ENCODE data around the gene ROR1. TPM values are rescaled to one million over a fixed set of nuclear protein-coding genes. Genes with fewer than 3 reads are reported as not detected.

ROR1 gene
- total and polyA plus RNA-seq, 2 donors (not counting 3 experiments of a cell fraction or from before 2014, with no cell fraction given): 2.6 to 3.5 TPM

DNA sequence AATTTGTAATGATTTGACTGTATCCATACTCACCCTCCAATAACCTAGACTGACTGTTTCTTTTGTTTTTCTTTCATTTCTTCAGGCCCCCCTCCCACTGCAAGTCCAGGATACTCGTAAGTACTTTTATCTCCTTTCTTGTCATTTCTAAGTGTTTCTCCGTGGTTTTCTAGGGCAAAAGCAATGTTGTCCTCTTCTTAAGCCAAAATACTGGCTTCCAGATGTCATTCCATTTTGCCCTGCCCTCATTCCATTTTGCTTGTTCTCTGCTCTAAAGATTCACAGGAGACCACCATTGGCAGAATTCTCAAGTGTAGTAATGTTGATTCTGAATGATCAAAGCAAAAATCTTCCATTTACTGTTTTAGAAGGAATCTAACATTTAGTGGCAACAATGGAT lies 276.8 kb downstream of the ROR1 start:
- Histone ChIP-seq H3K4me3 (replicated peaks in 1 of 3; ENCODE audit: insufficient read depth in 1 of 3, low read depth in 1 of 3, low read length in 3 of 3) (no peak overlapping the region), H3K9me1 (replicated peaks; ENCODE audit: control insufficient read depth, extremely low read depth, insufficient read depth, low read length) (no peaks in the 10 kb centered on the region), H4K20me1 (replicated peaks; ENCODE audit: control insufficient read depth, extremely low read depth, insufficient read depth, low read length) (no peaks in the 10 kb centered on the region), H3K4me1 (ENCODE audit: control insufficient read depth, extremely low read depth, insufficient read depth, low read length) (no peaks in the 10 kb centered on the region), H3K79me2 (ENCODE audit: control insufficient read depth, insufficient read depth, low read length) (no peaks in the 10 kb centered on the region), H2AFZ (ENCODE audit: low read depth, low read length) (no peak overlapping the region), H3K4me2 (ENCODE audit: insufficient read depth, low read length) (no peak overlapping the region), H3K27me3 (ENCODE audit: control insufficient read depth in 2 of 2, insufficient read depth in 2 of 2, low read length in 2 of 2) (no peaks in the 10 kb centered on the region), H3K27ac (ENCODE audit: insufficient read depth, low read depth, low read length) (no peak overlapping the region), H3K36me3 (ENCODE audit: control insufficient read depth in 2 of 2, extremely low read depth in 1 of 2, insufficient read depth in 2 of 2, low read length in 2 of 2) (no peaks in the 10 kb centered on the region), H3K9ac (replicated peaks; ENCODE audit: extremely low read depth, insufficient read depth, low read length) (no peak overlapping the region), H3K9me3 (replicated peaks; ENCODE audit: control insufficient read depth, insufficient read depth, low read length) (no peaks in the 10 kb centered on the region)
- ChIA-PET POLR2A (no interaction called here), CTCF (no interaction called here)
- FAIRE-seq (no peak), DNase-seq (ENCODE audit: low read depth, low spot score) (no peak)
- intact Hi-C loops (cut with micrococcal nuclease) (no loop called here), dilution Hi-C loops (cut with MboI; ENCODE audit: extremely low pct_ligation_motif_present, low sequenced_read_pairs) (no loop called here)
- no peak for TF ChIP-seq MYC (IDR thresholded peaks at IDR 0.05; ENCODE audit: low read depth, low read length)
- TF ChIP-seq, protein P1, sequence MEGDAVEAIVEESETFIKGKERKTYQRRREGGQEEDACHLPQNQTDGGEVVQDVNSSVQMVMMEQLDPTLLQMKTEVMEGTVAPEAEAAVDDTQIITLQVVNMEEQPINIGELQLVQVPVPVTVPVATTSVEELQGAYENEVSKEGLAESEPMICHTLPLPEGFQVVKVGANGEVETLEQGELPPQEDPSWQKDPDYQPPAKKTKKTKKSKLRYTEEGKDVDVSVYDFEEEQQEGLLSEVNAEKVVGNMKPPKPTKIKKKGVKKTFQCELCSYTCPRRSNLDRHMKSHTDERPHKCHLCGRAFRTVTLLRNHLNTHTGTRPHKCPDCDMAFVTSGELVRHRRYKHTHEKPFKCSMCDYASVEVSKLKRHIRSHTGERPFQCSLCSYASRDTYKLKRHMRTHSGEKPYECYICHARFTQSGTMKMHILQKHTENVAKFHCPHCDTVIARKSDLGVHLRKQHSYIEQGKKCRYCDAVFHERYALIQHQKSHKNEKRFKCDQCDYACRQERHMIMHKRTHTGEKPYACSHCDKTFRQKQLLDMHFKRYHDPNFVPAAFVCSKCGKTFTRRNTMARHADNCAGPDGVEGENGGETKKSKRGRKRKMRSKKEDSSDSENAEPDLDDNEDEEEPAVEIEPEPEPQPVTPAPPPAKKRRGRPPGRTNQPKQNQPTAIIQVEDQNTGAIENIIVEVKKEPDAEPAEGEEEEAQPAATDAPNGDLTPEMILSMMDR (IDR thresholded peaks at IDR 0.05; ENCODE audit: extremely low read depth in 1 of 2, insufficient read depth in 1 of 2, low read depth in 1 of 2, low read length in 2 of 2): no peak
- no peak for TF ChIP-seq POLR2AphosphoS5 (IDR thresholded peaks at IDR 0.05; ENCODE audit: insufficient read depth, low read depth, low read length)
- TF ChIP-seq POLR2A (IDR thresholded peaks at IDR 0.05; ENCODE audit: low read depth, low read length): no peak
- TF ChIP-seq, protein P2, sequence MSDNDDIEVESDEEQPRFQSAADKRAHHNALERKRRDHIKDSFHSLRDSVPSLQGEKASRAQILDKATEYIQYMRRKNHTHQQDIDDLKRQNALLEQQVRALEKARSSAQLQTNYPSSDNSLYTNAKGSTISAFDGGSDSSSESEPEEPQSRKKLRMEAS (IDR thresholded peaks at IDR 0.05; ENCODE audit: insufficient read depth, insufficient read length): no peak
- no peak for TF ChIP-seq GATA2 (IDR thresholded peaks at IDR 0.05; ENCODE audit: insufficient read depth, insufficient read length, low read depth, low read length)
- TF ChIP-seq FOS (IDR thresholded peaks at IDR 0.05; ENCODE audit: borderline replicate concordance, insufficient read depth, low read length): no peak
- TF ChIP-seq EZH2 (IDR thresholded peaks at IDR 0.05; ENCODE audit: borderline replicate concordance, low read depth, low read length, severe bottlenecking): no peak
- no peak for TF ChIP-seq JUN (IDR thresholded peaks at IDR 0.05; ENCODE audit: borderline replicate concordance, insufficient read depth, insufficient read length, low read depth)
- BruUV-seq (replicated peaks): no TSS peak

Data from endothelial cell of umbilical vein (primary cell).